Stimulated activated CD8-positive, alpha-beta memory T cell treated with anti-CD3 and anti-CD28 coated beads, Interleukin-15, amount 100 ng/mL, for 4 hours (primary cell): ENCODE data around the gene MYL7.

Source experiments
- DNase-seq, 2 donors: peaks; one replicate each; pipeline ENCODE4 v3.0.0-alpha.2; 2020; ENCODE audit warnings: low read depth in 2 of 2

Gene MYL7

GRCh38 chr7:44150466-44150832 is 9.3 kb upstream of the MYL7 start:
- no peak for DNase-seq

DNA sequence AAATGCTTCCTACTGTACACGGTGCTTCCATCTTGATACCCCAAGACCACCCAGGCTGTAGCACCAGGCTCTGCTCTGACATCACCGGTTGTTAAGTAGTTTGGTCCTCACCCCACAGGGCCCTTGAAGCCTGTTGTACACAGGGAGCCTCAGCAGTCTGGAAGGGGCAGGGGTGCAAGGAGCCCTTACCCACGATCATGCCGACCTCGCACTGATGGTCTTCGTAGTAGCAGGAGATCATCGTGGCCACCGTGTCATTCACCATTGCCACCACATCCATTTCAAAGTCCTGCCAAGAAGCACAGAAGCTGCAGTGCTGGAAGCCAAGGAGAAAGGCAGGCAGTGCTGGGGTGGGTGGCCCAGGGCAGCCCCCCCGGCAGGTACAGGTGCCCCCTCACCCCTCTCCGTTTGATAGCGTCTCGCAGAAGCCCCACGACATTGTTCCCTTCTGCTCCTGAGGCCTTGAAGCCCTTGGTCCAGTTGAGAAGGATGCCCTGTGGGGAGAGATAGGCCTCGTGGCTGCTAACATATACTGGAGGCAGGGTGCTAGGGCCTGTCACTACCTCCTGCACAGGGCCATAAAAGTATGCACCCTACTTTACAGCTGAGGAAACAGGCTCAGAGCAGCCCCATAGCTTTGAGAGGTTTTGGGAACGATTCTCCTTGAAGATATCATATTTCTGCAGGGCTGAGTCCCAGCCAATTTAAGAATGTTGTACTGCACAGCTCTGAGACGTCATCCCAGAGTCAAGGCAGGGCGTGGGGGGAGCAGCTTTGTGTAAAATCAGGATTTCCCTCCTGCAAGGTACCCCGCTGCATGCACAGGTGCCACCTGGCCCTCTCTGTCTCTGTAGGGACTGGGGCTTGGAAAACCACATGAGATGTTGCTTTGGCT is 8.7 kb upstream of the MYL7 start:
- DNase-seq: no peak

DNA sequence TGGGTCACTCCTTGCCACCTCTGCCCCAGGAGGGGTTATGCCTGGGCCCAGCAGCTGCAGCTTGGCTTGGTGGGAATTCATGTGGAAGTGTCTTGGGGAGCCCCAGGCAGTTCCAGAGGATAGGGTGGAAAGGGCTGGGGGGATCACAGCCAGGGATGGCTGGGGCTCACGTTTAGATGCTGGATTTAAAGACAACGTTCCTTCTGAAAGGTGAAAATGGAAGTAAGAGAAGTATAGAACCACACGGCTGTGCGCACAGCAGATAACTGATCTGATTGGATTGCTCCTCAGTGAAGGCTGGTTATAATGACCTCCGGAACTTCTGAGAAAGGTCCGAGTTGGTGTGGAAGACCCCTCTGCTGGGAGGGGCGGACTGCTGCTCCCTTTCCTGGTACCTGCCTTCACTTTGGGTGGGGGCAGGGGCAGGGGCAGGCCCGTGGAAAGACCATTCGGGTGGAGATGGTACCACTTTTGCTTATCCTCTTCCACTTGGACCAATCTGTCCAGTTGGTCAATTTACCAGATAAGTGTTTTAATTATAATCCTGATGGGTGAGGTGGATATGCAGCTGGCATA is 7.9 kb upstream of the MYL7 start:
- DNase-seq: no peak

- no peak for DNase-seq
Measured at GRCh38 chr7:44148166-44148565, 7.0 kb upstream of the MYL7 start.

GRCh38 chr7:44147026-44147991 is 6.2 kb upstream of the MYL7 start:
- DNase-seq: no peak

DNA sequence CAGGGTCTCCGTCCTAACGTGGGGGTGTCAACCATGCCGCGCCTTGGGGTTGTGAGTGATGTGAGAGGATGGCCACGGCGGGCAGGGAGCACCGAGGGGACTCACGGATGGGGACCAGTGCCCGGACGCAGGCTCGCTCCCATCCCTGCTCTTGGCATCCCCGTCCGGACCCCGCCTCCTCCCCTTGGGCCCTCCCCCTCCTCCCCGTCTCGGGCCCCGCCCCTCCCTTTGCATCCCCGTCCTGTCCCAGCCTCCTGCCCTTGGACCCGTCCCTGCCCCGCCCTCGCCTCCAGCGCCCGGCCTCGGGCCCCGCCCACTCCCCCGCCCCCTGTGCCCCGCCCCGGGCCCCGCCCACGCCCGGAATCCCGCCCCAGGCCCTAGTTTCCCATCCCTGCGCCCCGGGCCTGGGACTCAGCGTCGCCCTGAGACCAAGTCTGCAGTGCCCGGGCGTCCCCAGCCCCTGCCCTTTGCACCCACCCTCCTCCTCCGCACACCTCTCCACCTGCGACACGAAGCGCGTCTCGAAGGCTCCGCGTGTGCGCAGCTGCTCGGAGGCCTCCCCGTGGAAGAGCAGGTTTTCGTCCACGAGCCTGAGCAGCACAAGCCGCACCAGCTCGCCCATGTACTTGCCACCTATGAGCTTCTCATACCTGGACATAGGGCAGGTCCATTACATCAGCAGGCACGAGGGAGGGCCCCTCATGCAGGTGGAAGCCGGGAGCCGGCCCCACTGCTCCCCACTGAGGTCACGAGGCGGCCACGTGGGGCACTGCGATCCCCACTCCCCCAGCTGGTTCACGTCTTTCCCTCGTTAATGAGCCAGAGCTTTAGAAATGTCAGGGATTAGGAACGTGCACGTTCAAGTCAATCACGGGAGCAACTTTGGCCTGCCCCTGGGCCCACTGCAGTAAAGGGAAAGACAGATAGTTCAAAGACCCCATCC is 5.1 kb upstream of the MYL7 start:
- DNase-seq: peak; percentile 10 to 49

DNA sequence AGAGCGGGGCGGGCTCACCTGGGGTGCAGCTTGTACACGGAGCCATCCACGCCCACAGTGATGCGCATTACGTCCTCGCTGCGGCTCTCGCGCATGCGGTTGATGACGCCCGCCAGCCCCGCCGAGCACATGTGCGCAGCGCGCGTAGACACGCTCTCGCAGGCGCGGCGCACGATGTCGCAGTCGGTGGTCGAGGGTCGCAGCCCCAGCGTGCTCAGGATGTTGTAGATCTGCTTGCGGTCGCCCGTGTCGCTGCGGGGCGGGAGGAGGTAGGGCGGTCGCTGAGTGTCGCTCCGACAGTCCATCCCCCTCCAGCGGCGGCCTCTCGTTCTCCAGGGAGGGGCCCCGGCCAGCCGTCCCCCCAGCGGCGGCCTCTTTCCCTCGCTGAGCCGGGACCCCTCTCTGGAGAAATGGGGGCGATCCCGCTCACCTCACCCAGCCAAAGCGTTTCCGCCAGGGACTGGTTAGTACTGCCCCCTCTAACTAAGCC is 4.4 kb upstream of the MYL7 start:
- peak; percentile 46 to 47 for DNase-seq

DNA sequence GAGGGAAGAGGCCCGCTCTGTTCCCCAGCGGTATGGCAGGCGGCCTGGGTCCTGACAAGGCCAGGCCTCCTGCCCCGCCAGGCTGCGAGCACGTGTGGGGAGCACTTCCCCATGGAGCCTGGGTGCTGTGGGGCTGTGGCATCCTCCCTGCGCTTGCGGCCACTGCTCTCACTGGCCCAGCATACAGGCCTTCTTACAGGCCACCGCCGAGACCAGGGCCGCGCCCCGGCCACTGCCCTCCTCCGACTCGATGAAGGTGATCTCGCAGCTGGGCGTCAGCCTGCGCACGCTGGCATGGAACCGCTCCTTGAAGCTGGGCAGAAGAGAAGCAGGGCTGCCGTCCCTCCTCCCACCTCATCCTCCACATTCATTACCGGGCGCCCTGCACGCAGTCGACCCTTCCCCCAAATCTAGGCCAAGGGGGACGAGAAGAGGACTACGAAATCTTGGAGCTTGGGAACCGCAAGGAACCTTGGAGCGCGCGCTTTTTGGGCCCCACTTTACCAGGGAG is 3.9 kb upstream of the MYL7 start:
- DNase-seq: no peak

DNA sequence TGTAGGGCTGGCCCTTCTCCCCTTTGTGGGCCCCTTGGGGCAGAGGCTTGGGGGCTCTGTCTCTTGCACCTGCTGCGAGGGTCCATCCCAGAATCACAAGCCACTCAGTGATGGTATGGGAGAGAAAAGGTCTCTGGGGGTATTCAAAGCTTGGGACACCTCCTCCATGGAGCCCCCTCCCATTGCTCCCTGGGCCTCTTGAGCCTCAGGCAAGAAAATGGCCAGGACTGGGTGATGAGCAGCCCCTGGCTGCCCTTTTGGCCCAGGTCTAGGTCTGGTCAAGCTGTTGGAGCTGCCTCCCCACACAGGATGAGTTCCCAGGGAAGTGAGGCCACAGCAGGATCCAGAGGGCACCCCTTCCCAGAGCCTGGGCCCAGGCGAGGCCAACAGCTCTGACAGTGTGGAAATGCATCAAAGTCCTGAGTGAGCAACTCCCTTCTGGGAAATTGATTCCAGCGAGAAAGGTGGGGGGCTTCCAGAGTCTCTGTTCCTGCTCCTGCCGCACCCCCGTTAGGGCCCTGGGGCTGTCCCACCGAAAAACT is 3.4 kb upstream of the MYL7 start:
- DNase-seq: no peak

DNA sequence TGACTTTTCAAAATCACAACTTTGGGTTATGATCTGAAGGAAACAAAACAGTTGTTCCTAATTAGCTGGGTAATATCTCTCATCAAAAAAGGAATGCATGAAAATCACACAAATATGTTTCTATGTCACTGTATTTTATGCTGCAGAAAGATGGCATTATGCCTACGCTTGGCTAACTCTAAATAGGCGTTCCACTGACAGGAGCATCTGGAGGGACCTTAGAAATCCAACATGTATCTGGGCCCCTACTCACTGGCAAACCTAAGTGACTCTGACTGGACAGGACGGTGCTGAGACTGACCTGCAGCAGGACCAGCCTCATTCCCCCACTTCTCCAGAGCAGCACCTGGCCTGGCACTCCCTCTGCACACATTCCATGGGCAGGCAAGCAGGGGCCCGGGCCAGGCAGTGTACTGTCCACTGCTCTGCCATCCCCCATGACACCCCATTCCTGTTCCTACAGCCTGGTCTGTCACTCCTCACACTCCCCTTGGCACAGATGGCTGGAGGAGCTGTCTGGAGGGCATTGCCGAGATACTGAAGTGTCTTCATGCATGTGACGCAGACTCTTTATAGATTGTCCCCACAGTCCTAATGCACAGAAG is 2.6 kb upstream of the MYL7 start:
- no peak for DNase-seq

GRCh38 chr7:44142028-44142427 is 896 bp upstream of the MYL7 start:
- DNase-seq: no peak

GRCh38 chr7:44140341-44140740 is 791 bp downstream of the MYL7 start:
- DNase-seq: no peak

GRCh38 chr7:44139311-44140010 is 1.7 kb downstream of the MYL7 start:
- no peak for DNase-seq

DNA sequence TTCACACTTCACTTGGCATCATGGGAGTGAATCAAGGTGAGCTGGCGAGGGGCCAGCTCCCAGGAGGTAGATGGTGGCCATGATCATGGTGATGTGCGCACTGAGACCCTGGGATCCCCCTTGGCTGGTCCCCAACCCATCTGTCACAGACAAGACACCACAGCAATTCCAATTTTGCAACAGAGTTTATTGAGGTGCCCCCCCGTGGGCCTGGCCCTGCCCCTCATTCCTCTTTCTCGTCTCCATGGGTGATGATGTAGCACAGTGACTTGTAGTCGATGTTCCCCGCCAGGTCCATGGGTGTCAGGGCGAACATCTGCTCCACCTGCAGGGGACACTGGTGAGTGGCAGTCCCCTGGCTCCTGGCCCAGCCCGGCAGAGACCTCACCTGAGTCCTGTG is 2.4 kb downstream of the MYL7 start:
- no peak for DNase-seq

- no peak for DNase-seq
Measured at GRCh38 chr7:44136731-44137130, 4.4 kb downstream of the MYL7 start.

- DNase-seq: no peak
Measured at GRCh38 chr7:44134943-44135628, 6.0 kb downstream of the MYL7 start.

- DNase-seq: no peak
Measured at GRCh38 chr7:44133295-44133694, 7.8 kb downstream of the MYL7 start.

DNA sequence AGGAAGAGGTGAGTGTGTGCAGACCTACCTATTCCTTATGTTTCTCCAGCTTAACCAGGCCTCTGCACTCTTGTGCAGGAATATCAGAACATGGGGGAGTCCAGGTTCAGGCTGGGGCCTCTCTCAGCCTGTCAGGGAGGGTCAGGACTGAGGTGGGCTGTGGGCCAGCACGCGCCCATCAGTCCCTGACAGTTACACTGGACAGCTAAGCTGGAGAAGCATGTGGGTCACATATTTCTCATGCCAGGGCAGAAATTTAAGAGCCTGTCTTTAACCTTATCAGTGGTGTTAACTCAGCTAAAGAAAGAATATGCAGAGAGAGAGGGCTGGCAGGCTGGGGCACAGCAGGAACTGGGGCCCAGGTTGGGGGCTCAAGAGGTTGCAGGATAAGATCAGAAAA is 9.1 kb downstream of the MYL7 start:
- no peak for DNase-seq
